ENCODE data around the gene MTM1. TPM values are rescaled to one million over a fixed set of nuclear protein-coding genes. Genes with fewer than 3 reads are reported as not detected.

MTM1 gene
- polyA plus RNA-seq, 1 donor from 2014 or later: 7.1 TPM

- H3K27me3 ChIP-seq (ENCODE audit: insufficient read depth, low read depth, low read length): no peaks in the 10 kb centered on the region
- H3K36me3 ChIP-seq (ENCODE audit: insufficient read depth, low read length): no peaks in the 10 kb centered on the region
- no peak overlapping the region for H2AFZ ChIP-seq (ENCODE audit: low read depth, low read length)
- H3K27ac ChIP-seq (ENCODE audit: low read length): no peak overlapping the region
- no peak overlapping the region for H3K4me3 ChIP-seq (ENCODE audit: low read length)
- H4K20me1 ChIP-seq (ENCODE audit: insufficient read depth): no peaks in the 10 kb centered on the region
- no peaks in the 10 kb centered on the region for H3K79me2 ChIP-seq (replicated peaks; ENCODE audit: insufficient read depth, low read length)
- TF ChIP-seq MXI1 (conservative IDR thresholded peaks at IDR 0.05; ENCODE audit: poor library complexity, severe bottlenecking): no peak
- no peak for TF ChIP-seq SMC3 (conservative IDR thresholded peaks at IDR 0.05; ENCODE audit: poor library complexity)
- TF ChIP-seq, protein P1, sequence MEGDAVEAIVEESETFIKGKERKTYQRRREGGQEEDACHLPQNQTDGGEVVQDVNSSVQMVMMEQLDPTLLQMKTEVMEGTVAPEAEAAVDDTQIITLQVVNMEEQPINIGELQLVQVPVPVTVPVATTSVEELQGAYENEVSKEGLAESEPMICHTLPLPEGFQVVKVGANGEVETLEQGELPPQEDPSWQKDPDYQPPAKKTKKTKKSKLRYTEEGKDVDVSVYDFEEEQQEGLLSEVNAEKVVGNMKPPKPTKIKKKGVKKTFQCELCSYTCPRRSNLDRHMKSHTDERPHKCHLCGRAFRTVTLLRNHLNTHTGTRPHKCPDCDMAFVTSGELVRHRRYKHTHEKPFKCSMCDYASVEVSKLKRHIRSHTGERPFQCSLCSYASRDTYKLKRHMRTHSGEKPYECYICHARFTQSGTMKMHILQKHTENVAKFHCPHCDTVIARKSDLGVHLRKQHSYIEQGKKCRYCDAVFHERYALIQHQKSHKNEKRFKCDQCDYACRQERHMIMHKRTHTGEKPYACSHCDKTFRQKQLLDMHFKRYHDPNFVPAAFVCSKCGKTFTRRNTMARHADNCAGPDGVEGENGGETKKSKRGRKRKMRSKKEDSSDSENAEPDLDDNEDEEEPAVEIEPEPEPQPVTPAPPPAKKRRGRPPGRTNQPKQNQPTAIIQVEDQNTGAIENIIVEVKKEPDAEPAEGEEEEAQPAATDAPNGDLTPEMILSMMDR (IDR thresholded peaks at IDR 0.05; ENCODE audit: poor library complexity, severe bottlenecking): no peak
- TF ChIP-seq TAF1 (IDR thresholded peaks at IDR 0.05; ENCODE audit: low read depth): no peak
- TF ChIP-seq POLR2AphosphoS5 (IDR thresholded peaks at IDR 0.05): no peak
- no peak for TF ChIP-seq EZH2 (IDR thresholded peaks at IDR 0.05; ENCODE audit: borderline replicate concordance, insufficient read depth, low read length, poor library complexity, severe bottlenecking)
- TF ChIP-seq RAD21 (conservative IDR thresholded peaks at IDR 0.05): no peak
- TF ChIP-seq EP300 (conservative IDR thresholded peaks at IDR 0.05; ENCODE audit: poor library complexity, severe bottlenecking): no peak
- TF ChIP-seq REST (IDR thresholded peaks at IDR 0.05; ENCODE audit: borderline replicate concordance): no peak
- no peak overlapping the region for H3K9ac ChIP-seq (ENCODE audit: low read length)
- no peak overlapping the region for H3K4me2 ChIP-seq (ENCODE audit: low read length)
- no peaks in the 10 kb centered on the region for H3K9me3 ChIP-seq (ENCODE audit: low read length)
- no peaks in the 10 kb centered on the region for H3F3A ChIP-seq (ENCODE audit: insufficient read depth, low read length, poor library complexity, severe bottlenecking)
- H3K9me2 ChIP-seq (ENCODE audit: insufficient read depth, low read length): no peaks in the 10 kb centered on the region
Observed at GRCh38 chrX:150703695-150703974, 135.2 kb downstream of the MTM1 start.

GRCh38 chrX:150704030-150704613 is 135.7 kb downstream of the MTM1 start:
- Histone ChIP-seq H3K9me2 (ENCODE audit: insufficient read depth, low read length) (no peaks in the 10 kb centered on the region), H4K20me1 (ENCODE audit: insufficient read depth) (no peaks in the 10 kb centered on the region), H2AFZ (ENCODE audit: low read depth, low read length) (no peak overlapping the region), H3K9me3 (ENCODE audit: low read length) (no peaks in the 10 kb centered on the region), H3K9ac (ENCODE audit: low read length) (no peak overlapping the region), H3K36me3 (ENCODE audit: insufficient read depth, low read length) (no peaks in the 10 kb centered on the region), H3K27ac (ENCODE audit: low read length) (no peak overlapping the region), H3K27me3 (ENCODE audit: insufficient read depth, low read depth, low read length) (no peaks in the 10 kb centered on the region), H3F3A (ENCODE audit: insufficient read depth, low read length, poor library complexity, severe bottlenecking) (no peaks in the 10 kb centered on the region), H3K79me2 (replicated peaks; ENCODE audit: insufficient read depth, low read length) (no peaks in the 10 kb centered on the region), H3K4me2 (ENCODE audit: low read length) (no peak overlapping the region), H3K4me3 (ENCODE audit: low read length) (no peak overlapping the region)
- TF ChIP-seq RAD21 (conservative IDR thresholded peaks at IDR 0.05) (no peak), POLR2AphosphoS5 (IDR thresholded peaks at IDR 0.05) (no peak), SMC3 (conservative IDR thresholded peaks at IDR 0.05; ENCODE audit: poor library complexity) (no peak), EZH2 (IDR thresholded peaks at IDR 0.05; ENCODE audit: borderline replicate concordance, insufficient read depth, low read length, poor library complexity, severe bottlenecking) (no peak), REST (IDR thresholded peaks at IDR 0.05; ENCODE audit: borderline replicate concordance) (no peak), EP300 (conservative IDR thresholded peaks at IDR 0.05; ENCODE audit: poor library complexity, severe bottlenecking) (no peak), MXI1 (conservative IDR thresholded peaks at IDR 0.05; ENCODE audit: poor library complexity, severe bottlenecking) (no peak), TAF1 (IDR thresholded peaks at IDR 0.05; ENCODE audit: low read depth) (no peak)
- TF ChIP-seq, protein P1 (IDR thresholded peaks at IDR 0.05; ENCODE audit: poor library complexity, severe bottlenecking): no peak

All from neural cell (in vitro differentiated cells).